ENCODE measurements around the gene SEC23A.
"Not testable (repeated sequence)": the region's sequence is repeated elsewhere in the genome, so short reads cannot be mapped to it uniquely, and the experiment has no call there.

The SEC23A gene

DNA sequence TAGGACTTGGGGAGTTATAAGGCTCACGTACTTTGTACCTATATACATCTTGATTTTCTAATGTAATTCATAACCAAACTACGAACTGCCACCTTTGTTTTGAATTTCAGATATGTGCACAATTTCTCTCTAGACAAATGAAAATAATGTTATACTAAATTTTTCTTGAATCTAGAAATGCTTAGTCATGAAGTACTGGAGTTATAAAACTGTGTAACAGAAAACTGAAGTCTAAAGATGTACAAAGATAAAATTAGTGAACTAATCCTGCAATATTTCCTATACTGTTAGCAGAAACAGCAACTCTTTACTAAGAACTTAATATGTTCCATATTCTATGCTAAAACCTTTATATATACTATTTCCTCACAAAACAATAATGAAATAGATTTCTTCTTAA is 15.5 kb downstream of the SEC23A start:
- Histone ChIP-seq H3K36me3 (ENCODE audit: insufficient read depth, low read length) (peaks cover 47% of the 10 kb centered on the region), H3K4me1 (ENCODE audit: insufficient read depth, low read length) (no peaks in the 10 kb centered on the region), H3K9me3 (ENCODE audit: low read length) (no peaks in the 10 kb centered on the region), H3K9ac (ENCODE audit: low read length) (no peak overlapping the region), H3K27me3 (ENCODE audit: control insufficient read depth in 1 of 2, insufficient read depth in 2 of 2, low read length in 2 of 2) (no peaks in the 10 kb centered on the region), H3K4me3 (ENCODE audit: low read depth in 1 of 2, low read length in 2 of 2) (no peak overlapping the region), H3K27ac (ENCODE audit: low read depth, low read length) (no peak overlapping the region)

DNA sequence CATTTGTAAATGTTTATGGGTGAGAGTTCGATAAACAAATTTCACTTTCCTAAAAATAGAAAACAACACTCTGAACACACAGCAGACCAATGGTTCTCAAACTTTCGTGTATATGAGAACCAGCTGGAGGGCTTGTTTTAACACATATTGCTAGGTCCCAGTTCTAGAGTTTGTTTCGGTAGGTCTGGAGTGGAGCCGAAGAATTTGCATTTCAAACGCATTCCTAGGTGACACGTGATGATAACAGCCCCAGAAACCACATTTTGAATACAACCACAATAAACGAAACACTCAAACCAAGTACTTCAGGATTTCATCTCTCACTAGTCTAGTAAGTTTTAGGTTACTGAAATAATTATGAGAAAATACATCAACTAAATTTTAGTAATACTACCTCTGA is 17.1 kb downstream of the SEC23A start:
- Histone ChIP-seq H3K9ac (ENCODE audit: low read length) (no peak overlapping the region), H3K36me3 (ENCODE audit: insufficient read depth, low read length) (peaks cover 39% of the 10 kb centered on the region), H3K27me3 (ENCODE audit: control insufficient read depth in 1 of 2, insufficient read depth in 2 of 2, low read length in 2 of 2) (no peaks in the 10 kb centered on the region), H3K9me3 (ENCODE audit: low read length) (no peaks in the 10 kb centered on the region), H3K27ac (ENCODE audit: low read depth, low read length) (no peak overlapping the region), H3K4me1 (ENCODE audit: insufficient read depth, low read length) (no peaks in the 10 kb centered on the region), H3K4me3 (ENCODE audit: low read depth in 1 of 2, low read length in 2 of 2) (no peak overlapping the region)

DNA sequence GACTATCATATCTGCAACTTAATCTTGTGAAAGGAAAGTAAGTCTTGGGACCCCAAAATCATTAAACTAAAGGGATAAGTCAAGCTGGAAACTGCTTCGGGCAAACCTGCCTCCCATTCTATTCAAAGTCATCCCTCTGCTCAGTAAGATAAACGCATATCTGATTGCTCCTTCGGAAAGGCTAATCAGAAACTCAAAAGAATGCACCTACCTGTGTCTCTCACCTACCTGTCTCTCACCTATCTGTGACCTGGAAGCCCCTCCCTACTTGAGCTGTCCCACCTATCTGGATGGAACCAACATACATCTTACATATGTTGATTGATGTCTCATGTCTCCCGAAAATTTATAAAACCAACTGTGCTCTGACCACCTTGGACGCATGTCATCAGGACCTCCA is 19.9 kb downstream of the SEC23A start:
- Histone ChIP-seq H3K27ac (ENCODE audit: low read depth, low read length) (no peak overlapping the region), H3K9ac (ENCODE audit: low read length) (no peak overlapping the region), H3K9me3 (ENCODE audit: low read length) (no peaks in the 10 kb centered on the region), H3K27me3 (ENCODE audit: control insufficient read depth in 1 of 2, insufficient read depth in 2 of 2, low read length in 2 of 2) (no peaks in the 10 kb centered on the region), H3K36me3 (ENCODE audit: insufficient read depth, low read length) (peaks cover 35% of the 10 kb centered on the region), H3K4me3 (ENCODE audit: low read depth in 1 of 2, low read length in 2 of 2) (no peak overlapping the region), H3K4me1 (ENCODE audit: insufficient read depth, low read length) (no peaks in the 10 kb centered on the region)

DNA sequence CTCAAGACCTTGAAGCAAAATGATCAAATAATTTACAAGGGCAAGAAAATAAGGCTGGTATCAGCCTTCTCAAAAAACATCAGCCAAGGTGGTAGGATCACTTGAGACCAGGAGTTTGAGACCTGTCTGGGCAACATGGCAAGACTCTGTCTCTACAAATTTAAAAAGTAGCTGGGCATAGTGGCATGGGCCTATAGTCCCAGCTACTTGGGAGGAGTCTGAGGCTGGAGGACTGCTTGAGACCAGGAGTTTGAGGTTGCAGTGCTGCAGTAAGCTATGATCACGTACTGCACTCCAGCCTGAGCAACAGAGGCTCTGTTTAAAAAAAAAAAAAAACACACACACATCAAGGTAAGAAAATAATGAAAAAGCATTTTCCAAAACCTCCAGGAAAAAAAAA is 22.1 kb downstream of the SEC23A start:
- H3K4me3 ChIP-seq (ENCODE audit: low read depth in 1 of 2, low read length in 2 of 2) = no peak overlapping the region
- H3K27me3 ChIP-seq (ENCODE audit: control insufficient read depth in 1 of 2, insufficient read depth in 2 of 2, low read length in 2 of 2) = no peaks in the 10 kb centered on the region
- H3K4me1 ChIP-seq (ENCODE audit: insufficient read depth, low read length) = no peaks in the 10 kb centered on the region
- H3K9ac ChIP-seq (ENCODE audit: low read length) = no peak overlapping the region
- no peaks in the 10 kb centered on the region for H3K9me3 ChIP-seq (ENCODE audit: low read length)
- no peak overlapping the region for H3K27ac ChIP-seq (ENCODE audit: low read depth, low read length)
- H3K36me3 ChIP-seq (ENCODE audit: insufficient read depth, low read length) = peaks cover 29% of the 10 kb centered on the region

DNA sequence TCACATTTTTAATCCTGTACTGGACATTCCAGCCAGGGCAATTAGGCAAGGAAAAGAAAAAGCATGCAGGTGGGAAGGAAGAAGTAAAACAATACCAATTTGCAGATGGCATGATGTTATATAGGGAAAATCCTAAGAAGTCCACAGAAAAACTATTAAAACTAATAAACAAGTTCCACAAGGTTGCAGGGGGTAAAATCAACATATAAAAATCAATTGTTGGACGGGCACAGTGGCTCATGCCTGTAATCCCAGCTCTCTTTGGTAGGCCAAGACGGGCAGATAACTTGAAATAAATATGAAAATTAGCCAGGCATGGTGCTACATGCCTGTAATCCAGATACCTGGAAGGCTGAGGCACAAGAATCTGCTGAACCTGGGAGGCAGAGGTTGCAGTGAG is 31.9 kb downstream of the SEC23A start:
- Histone ChIP-seq H3K9me3 (ENCODE audit: low read length) (no peaks in the 10 kb centered on the region), H3K9ac (ENCODE audit: low read length) (no peak overlapping the region), H3K4me3 (ENCODE audit: low read depth in 1 of 2, low read length in 2 of 2) (no peak overlapping the region), H3K4me1 (ENCODE audit: insufficient read depth, low read length) (no peaks in the 10 kb centered on the region), H3K27me3 (ENCODE audit: control insufficient read depth in 1 of 2, insufficient read depth in 2 of 2, low read length in 2 of 2) (no peaks in the 10 kb centered on the region), H3K27ac (ENCODE audit: low read depth, low read length) (no peak overlapping the region), H3K36me3 (ENCODE audit: insufficient read depth, low read length) (peaks cover 47% of the 10 kb centered on the region)

DNA sequence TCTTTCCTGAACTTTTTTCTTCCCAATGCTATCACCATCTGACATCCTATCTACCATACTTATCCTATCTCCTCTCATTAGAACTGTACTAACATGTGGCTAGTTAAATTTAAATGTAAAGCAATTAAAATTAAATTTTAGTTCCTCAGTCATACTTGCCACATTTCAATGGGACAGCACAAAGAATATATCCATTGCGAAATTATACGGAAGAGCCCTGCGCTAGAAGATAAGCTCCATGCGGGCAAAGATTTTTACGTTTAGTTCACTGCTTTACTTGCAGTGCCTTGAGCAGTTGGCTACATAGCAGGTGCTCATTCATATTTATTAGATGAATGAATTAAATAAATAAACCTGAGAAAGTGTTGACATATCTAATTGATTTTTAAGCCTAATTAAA is 33.1 kb downstream of the SEC23A start:
- no peak overlapping the region for H3K27ac ChIP-seq (ENCODE audit: low read depth, low read length)

DNA sequence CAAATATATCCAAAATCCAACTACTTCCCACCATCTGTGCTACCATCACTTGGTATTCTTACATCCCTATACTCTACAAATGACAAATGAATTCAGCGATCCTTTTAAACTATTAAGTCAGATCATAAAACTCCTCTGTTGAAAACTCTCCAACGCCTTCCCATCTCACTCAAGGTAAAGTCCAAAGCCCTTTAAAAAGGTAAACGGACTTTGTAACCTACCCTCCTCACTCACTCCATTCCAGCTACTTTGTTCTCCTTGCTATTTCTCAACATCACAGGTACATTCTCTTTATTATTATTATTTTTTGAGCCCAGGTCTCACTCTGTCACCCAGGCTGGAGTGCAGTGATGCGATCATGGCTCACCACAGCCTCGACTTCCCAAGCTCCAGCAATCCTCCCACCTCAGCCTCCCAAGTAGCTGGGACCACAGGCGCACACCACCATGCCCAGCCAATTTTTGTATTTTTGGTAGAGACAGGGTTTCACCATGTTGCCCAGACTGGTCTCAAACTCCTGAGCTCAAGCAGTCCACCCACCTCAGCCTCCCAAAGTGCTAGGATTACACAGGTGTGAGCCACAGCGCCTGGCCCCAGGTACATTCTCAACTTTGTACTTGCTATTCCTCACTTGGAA is 33.7 kb downstream of the SEC23A start:
- not testable (repeated sequence) for H3K4me1 ChIP-seq (ENCODE audit: insufficient read depth, low read length); H3K9ac ChIP-seq (ENCODE audit: low read length); H3K27ac ChIP-seq (ENCODE audit: low read depth, low read length); H3K4me3 ChIP-seq (ENCODE audit: low read depth in 1 of 2, low read length in 2 of 2); H3K9me3 ChIP-seq (ENCODE audit: low read length); H3K27me3 ChIP-seq (ENCODE audit: control insufficient read depth in 1 of 2, insufficient read depth in 2 of 2, low read length in 2 of 2)
- H3K36me3 ChIP-seq (ENCODE audit: insufficient read depth, low read length) = peaks cover 42% of the 10 kb centered on the region

More for the DNA sequence above, 33.1 kb downstream of the SEC23A start:
- no peak overlapping the region for H3K4me3 ChIP-seq (ENCODE audit: low read depth in 1 of 2, low read length in 2 of 2)
- no peaks in the 10 kb centered on the region for H3K9me3 ChIP-seq (ENCODE audit: low read length)
- H3K36me3 ChIP-seq (ENCODE audit: insufficient read depth, low read length) = peaks cover 43% of the 10 kb centered on the region
- no peak overlapping the region for H3K9ac ChIP-seq (ENCODE audit: low read length)
- no peaks in the 10 kb centered on the region for H3K27me3 ChIP-seq (ENCODE audit: control insufficient read depth in 1 of 2, insufficient read depth in 2 of 2, low read length in 2 of 2)
- H3K4me1 ChIP-seq (ENCODE audit: insufficient read depth, low read length) = no peaks in the 10 kb centered on the region

DNA sequence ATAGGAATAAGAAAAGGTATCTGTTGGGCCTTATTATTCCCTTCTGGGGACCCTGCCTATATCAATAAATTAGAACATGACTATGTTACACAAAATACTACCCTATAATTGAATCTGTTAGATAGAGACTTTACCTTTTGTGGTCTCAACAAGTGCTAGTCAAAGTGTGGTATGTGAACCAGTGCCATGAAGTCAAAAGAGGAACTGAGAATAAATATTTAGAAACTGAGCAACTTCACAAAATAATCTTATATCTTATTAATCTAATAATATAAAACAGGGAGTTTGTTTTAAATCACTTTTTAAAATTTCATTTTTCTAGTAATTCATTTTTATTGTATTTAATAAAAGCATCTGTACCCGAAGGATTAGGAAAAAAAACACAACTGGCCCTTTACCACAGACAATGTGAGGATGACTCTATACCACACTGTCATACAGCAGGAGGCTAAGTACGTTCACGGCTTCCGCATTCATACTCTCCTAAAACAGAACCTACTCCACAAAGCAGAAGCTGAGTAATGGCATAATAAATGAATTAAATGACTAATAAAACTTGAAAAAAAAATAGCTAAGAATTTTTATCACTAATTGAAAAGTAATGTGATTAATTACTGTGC is 42.1 kb downstream of the SEC23A start:
- no peaks in the 10 kb centered on the region for H3K4me1 ChIP-seq (ENCODE audit: insufficient read depth, low read length)
- no peak overlapping the region for H3K4me3 ChIP-seq (ENCODE audit: low read depth in 1 of 2, low read length in 2 of 2)
- no peaks in the 10 kb centered on the region for H3K27me3 ChIP-seq (ENCODE audit: control insufficient read depth in 1 of 2, insufficient read depth in 2 of 2, low read length in 2 of 2)
- no peak overlapping the region for H3K27ac ChIP-seq (ENCODE audit: low read depth, low read length)
- peaks cover 7% of the 10 kb centered on the region for H3K9me3 ChIP-seq (ENCODE audit: low read length)
- H3K36me3 ChIP-seq (ENCODE audit: insufficient read depth, low read length) = peaks cover 30% of the 10 kb centered on the region
- no peak overlapping the region for H3K9ac ChIP-seq (ENCODE audit: low read length)

DNA sequence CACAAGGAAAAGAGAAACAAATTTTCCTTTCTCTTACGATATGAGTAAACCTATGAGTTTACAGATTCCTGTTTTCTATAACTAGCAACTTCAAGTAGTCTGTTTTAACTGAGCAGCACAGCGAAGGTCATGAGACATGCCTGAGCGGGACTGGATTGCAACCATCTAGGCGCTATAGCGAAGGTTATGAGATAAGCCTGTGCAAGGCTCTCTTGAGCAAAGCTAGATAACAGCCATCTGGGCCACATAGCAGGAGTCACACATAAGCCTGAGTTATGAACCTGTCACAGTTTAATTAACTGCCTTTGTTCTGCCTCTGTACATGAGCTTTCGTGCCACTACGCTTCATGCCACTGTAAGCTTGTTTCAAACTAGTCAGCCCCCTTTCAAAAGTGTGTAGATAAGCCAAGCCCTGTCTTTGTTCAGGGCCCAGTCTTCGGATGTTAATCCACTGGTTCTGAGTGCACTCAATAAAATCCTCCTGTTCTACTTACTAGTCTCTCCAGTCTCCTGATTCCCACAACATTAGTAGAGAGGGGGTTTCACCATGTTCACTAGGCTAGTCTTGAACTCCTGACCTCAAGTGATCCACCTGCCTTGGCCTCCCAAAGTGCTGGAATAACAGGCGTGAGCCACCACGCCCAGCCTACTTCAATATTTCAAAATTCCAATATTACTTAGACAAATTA is 47.1 kb downstream of the SEC23A start:
- H3K27me3 ChIP-seq (ENCODE audit: control insufficient read depth in 1 of 2, insufficient read depth in 2 of 2, low read length in 2 of 2) = no peaks in the 10 kb centered on the region
- H3K27ac ChIP-seq (ENCODE audit: low read depth, low read length) = no peak overlapping the region
- H3K36me3 ChIP-seq (ENCODE audit: insufficient read depth, low read length) = peaks cover 49% of the 10 kb centered on the region
- H3K4me3 ChIP-seq (ENCODE audit: low read depth in 1 of 2, low read length in 2 of 2) = no peak overlapping the region
- H3K9me3 ChIP-seq (ENCODE audit: low read length) = peaks cover 12% of the 10 kb centered on the region
- no peaks in the 10 kb centered on the region for H3K4me1 ChIP-seq (ENCODE audit: insufficient read depth, low read length)
- H3K9ac ChIP-seq (ENCODE audit: low read length) = no peak overlapping the region

DNA sequence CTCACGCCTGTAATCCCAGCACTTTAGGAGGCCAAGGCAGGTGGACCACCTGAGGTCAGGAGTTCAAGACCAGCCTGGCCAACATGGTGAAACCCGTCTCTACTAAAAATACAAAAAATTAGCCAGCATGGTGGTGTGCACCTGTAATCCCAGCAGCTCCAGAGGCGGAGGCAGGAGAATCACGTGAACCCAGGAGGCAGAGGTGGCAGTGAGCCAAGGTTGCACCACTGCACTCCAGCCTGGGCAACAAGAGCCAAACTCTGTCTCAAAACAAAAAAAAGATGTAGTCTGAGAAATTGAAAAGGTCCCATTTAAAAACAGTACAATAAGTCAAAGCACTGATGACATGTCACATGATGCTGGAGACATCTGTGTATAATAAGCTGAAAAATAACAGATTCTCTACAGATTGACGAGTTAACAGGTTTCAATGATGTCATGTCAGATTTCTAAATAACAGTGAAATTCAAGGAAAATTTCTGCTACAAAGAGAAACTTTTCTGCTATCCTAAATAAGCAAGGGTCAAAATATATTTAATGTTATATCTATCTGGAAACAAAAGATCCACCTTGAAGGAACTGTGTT is 50.1 kb downstream of the SEC23A start:
- not testable (repeated sequence) for H3K9ac ChIP-seq (ENCODE audit: low read length); H3K27me3 ChIP-seq (ENCODE audit: control insufficient read depth in 1 of 2, insufficient read depth in 2 of 2, low read length in 2 of 2); H3K4me3 ChIP-seq (ENCODE audit: low read depth in 1 of 2, low read length in 2 of 2); H3K27ac ChIP-seq (ENCODE audit: low read depth, low read length); H3K4me1 ChIP-seq (ENCODE audit: insufficient read depth, low read length)
- peaks cover 59% of the 10 kb centered on the region for H3K36me3 ChIP-seq (ENCODE audit: insufficient read depth, low read length)
- peaks cover 12% of the 10 kb centered on the region for H3K9me3 ChIP-seq (ENCODE audit: low read length)

DNA sequence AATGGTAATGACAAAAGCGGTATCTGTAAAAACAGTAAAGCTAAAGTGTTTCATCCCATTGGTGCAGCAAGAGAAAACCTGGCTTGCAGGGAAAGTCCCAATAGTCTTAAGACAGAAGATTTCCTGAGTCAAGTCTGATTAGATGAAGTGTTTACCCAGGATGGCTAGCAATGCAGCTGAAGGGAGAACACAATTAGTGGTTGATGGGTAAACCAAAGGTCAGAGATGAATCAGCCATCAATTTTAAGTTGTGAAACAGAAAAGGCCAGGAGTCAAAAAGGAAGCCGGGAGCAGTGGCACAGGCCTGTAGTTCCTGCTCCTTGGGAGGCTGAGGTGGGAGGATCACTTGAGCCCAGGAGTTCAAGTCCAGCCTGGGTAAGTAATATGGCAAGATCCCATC is 52.6 kb downstream of the SEC23A start:
- Histone ChIP-seq H3K4me3 (ENCODE audit: low read depth in 1 of 2, low read length in 2 of 2) (no peak overlapping the region), H3K4me1 (ENCODE audit: insufficient read depth, low read length) (no peaks in the 10 kb centered on the region), H3K36me3 (ENCODE audit: insufficient read depth, low read length) (peaks cover 60% of the 10 kb centered on the region), H3K9ac (ENCODE audit: low read length) (no peak overlapping the region), H3K9me3 (ENCODE audit: low read length) (no peaks in the 10 kb centered on the region), H3K27me3 (ENCODE audit: control insufficient read depth in 1 of 2, insufficient read depth in 2 of 2, low read length in 2 of 2) (no peaks in the 10 kb centered on the region), H3K27ac (ENCODE audit: low read depth, low read length) (no peak overlapping the region)

Data from muscle layer of colon (tissue), 2 donors.